IMR-90 (cell line): ENCODE results near the gene ZNF556. TPM values are rescaled to one million over a fixed set of nuclear protein-coding genes. Genes with fewer than 3 reads are reported as not detected.

Experiments
- ATAC-seq: fragments of 200-7000 bp; cut with Tn5 transposase; 2 replicates; pipeline ENCODE4 v1.9.1; 2020; ENCODE audit warnings: low read depth, mild to moderate bottlenecking, moderate library complexity
- BruUV-seq: library from RNA; stranded (reverse); fragments of 400-500 nt; replicated peaks from 2 replicates; lab custom pipeline; 2021; lab: Mats Ljungman, UMichigan
- CTCF ChIA-PET: fragments of 300-600 bp; formaldehyde crosslinking; extraction: SDS; loops from one replicate; lab custom pipeline; 2021; ENCODE audit warnings: antibody characterized with exemption; lab: Yijun Ruan, JAX
- POLR2A ChIA-PET: fragments of 300-600 bp; sonication (Branson Sonifier 250); formaldehyde crosslinking; loops from one replicate; lab custom pipeline; 2022; ENCODE audit warnings: antibody characterized with exemption; ENCODE audit not compliant: unreplicated experiment; lab: Charles Lee
- DNase-seq: peaks from one replicate; pipeline ENCODE4 v3.0.0; 2013
- H2AFZ ChIP-seq: replicated peaks from 2 replicates; pipeline ENCODE3; 2013; ENCODE audit warnings: low read length, mild to moderate bottlenecking; ENCODE audit not compliant: poor library complexity
- H2AK5ac ChIP-seq: 2 replicates; pipeline ENCODE4 v1.6.1; 2013; ENCODE audit warnings: low read depth, low read length, inconsistent platforms
- H2AK9ac ChIP-seq: replicated peaks from 2 replicates; pipeline ENCODE3; 2013; ENCODE audit warnings: mild to moderate bottlenecking, low read depth, low read length, moderate library complexity; ENCODE audit not compliant: poor library complexity
- H2BK120ac ChIP-seq: 2 replicates; pipeline ENCODE4 v1.6.1; 2013; ENCODE audit warnings: low read depth, low read length, inconsistent platforms
- H2BK15ac ChIP-seq: 3 replicates; pipeline ENCODE4 v1.6.1; 2013; ENCODE audit warnings: low read depth, low read length, inconsistent platforms
- H2BK20ac ChIP-seq: 2 replicates; pipeline ENCODE4 v1.6.1; 2013; ENCODE audit warnings: low read depth, mild to moderate bottlenecking, inconsistent platforms, low read length, moderate library complexity
- H2BK5ac ChIP-seq: 2 replicates; pipeline ENCODE4 v1.6.1; 2013; ENCODE audit warnings: mild to moderate bottlenecking, low read depth, low read length, inconsistent platforms; ENCODE audit not compliant: poor library complexity, severe bottlenecking
- H3K14ac ChIP-seq: replicated peaks from 2 replicates; pipeline ENCODE4 v1.6.1; 2013; ENCODE audit warnings: low read depth, low read length, inconsistent platforms
- H3K18ac ChIP-seq: 2 replicates; pipeline ENCODE4 v1.6.1; 2013; ENCODE audit warnings: low read depth, low read length, control low read depth
- H3K23ac ChIP-seq: 2 replicates; pipeline ENCODE4 v1.6.1; 2013; ENCODE audit warnings: low read depth, low read length, inconsistent platforms
- H3K27ac ChIP-seq: 2 replicates; pipeline ENCODE4 v1.5.1; 2013; ENCODE audit warnings: mild to moderate bottlenecking, control low read depth, low read length; ENCODE audit not compliant: insufficient read depth
- H3K27me3 ChIP-seq: 2 replicates; pipeline ENCODE4 v1.6.1; 2013; ENCODE audit warnings: low read length; ENCODE audit not compliant: control insufficient read depth, insufficient read depth
- H3K36me3 ChIP-seq: 2 replicates; pipeline ENCODE4 v1.6.1; 2013; ENCODE audit warnings: low read length, mixed read lengths; ENCODE audit not compliant: control insufficient read depth, insufficient read depth
- H3K4ac ChIP-seq: 2 replicates; pipeline ENCODE4 v1.6.1; 2013; ENCODE audit warnings: low read depth, low read length, inconsistent platforms
- H3K4me1 ChIP-seq: 2 replicates; pipeline ENCODE4 v1.6.1; 2013; ENCODE audit warnings: low read length, mixed read lengths; ENCODE audit not compliant: control insufficient read depth, insufficient read depth
- H3K4me2 ChIP-seq: 2 replicates; pipeline ENCODE4 v1.6.1; 2013; ENCODE audit warnings: low read depth, mild to moderate bottlenecking, control low read depth, low read length, moderate library complexity
- H3K4me3 ChIP-seq: 2 replicates; pipeline ENCODE4 v1.5.1; 2013; ENCODE audit warnings: low read depth, mild to moderate bottlenecking, control low read depth, low read length, moderate library complexity; ENCODE audit not compliant: insufficient read depth
- H3K56ac ChIP-seq: 2 replicates; pipeline ENCODE4 v1.6.1; 2013; ENCODE audit warnings: low read length, inconsistent platforms; ENCODE audit not compliant: insufficient read depth; ENCODE audit errors: extremely low read depth
- H3K79me1 ChIP-seq, 2 experiments: 2 replicates each; pipeline ENCODE4 v1.6.1; 2013; ENCODE audit warnings: low read length in 2 of 2, inconsistent platforms in 1 of 2, low read depth in 1 of 2
- H3K9ac ChIP-seq: 2 replicates; pipeline ENCODE4 v1.6.1; 2013; ENCODE audit warnings: low read depth, low read length, control low read depth
- H3K9me1 ChIP-seq: 2 replicates; pipeline ENCODE4 v1.6.1; 2013; ENCODE audit warnings: low read length, inconsistent platforms; ENCODE audit not compliant: insufficient read depth
- H3K9me3 ChIP-seq: 2 replicates; pipeline ENCODE4 v1.6.1; 2013; ENCODE audit warnings: low read length; ENCODE audit not compliant: control insufficient read depth, insufficient read depth
- H4K20me1 ChIP-seq: 2 replicates; pipeline ENCODE4 v1.6.1; 2013; ENCODE audit warnings: low read length, inconsistent platforms; ENCODE audit not compliant: insufficient read depth
- H4K5ac ChIP-seq: 2 replicates; pipeline ENCODE4 v1.6.1; 2013; ENCODE audit warnings: mild to moderate bottlenecking, low read depth, low read length, control low read depth
- H4K8ac ChIP-seq, 2 experiments: 2 replicates each; pipeline ENCODE4 v1.6.1; 2013; ENCODE audit warnings: low read depth in 2 of 2, low read length in 2 of 2, control low read depth in 1 of 2, inconsistent platforms in 1 of 2
- H4K91ac ChIP-seq: 2 replicates; pipeline ENCODE4 v1.6.1; 2013; ENCODE audit warnings: low read depth, low read length, inconsistent platforms; ENCODE audit not compliant: insufficient read depth
- CHD1 ChIP-seq: IDR thresholded peaks from 2 replicates; pipeline ENCODE4 v1.6.1; 2012; ENCODE audit warnings: low read depth, low read length, improper control_type of control experiment
- MAFK ChIP-seq: IDR thresholded peaks from 2 replicates; pipeline ENCODE4 v1.6.1; 2012; ENCODE audit warnings: low read depth, low read length, improper control_type of control experiment
- WGBS, 2 experiments: methylation state at CpG; one replicate each; pipeline versions ENCODE4 v1.1.5 to v1.1.7; 2013; ENCODE audit warnings: missing lambda C conversion rate in 2 of 2; ENCODE audit not compliant: insufficient read length in 1 of 2; ENCODE audit errors: extremely low coverage in 2 of 2; 5-methylcytosine and 5-hydroxymethylcytosine counted together
- dilution Hi-C: fragments of 300-500 bp; cut with HindIII; formaldehyde crosslinking; loops from one replicate; pipeline ENCODE4 v1.14.3; 2018; ENCODE audit warnings: low sequenced_read_pairs; ENCODE audit not compliant: unreplicated experiment
- in situ Hi-C: fragments of 300-500 bp; cut with MboI; formaldehyde crosslinking; loops from 3 replicates; pipeline ENCODE4 v1.14.3; 2019; ENCODE audit warnings: low sequenced_read_pairs, inconsistent platforms, mixed read lengths
- intact Hi-C: fragments of 100-400 bp; cut with micrococcal nuclease; formaldehyde crosslinking; loops from 2 replicates; pipeline ENCODE4 v1.10.0; 2022
- polyA plus RNA-seq, 3 experiments: library from polyadenylated mRNA; depleted of rRNA; stranded (reverse); fragments of >200 nt; gene quantifications; 2 replicates each; pipeline ENCODE4 v1.2.3, GENCODE V29; 2012; ENCODE audit warnings: low replicate concordance in 1 of 3
- total RNA-seq: library from RNA; depleted of rRNA; stranded (reverse); fragments of >200 nt; gene quantifications from 2 replicates; pipeline ENCODE4 v1.2.3, GENCODE V29; 2012

Gene ZNF556
- total and polyA plus RNA-seq, 2 of the 4 experiments (the other 2 are of a cell fraction): not detected

DNA sequence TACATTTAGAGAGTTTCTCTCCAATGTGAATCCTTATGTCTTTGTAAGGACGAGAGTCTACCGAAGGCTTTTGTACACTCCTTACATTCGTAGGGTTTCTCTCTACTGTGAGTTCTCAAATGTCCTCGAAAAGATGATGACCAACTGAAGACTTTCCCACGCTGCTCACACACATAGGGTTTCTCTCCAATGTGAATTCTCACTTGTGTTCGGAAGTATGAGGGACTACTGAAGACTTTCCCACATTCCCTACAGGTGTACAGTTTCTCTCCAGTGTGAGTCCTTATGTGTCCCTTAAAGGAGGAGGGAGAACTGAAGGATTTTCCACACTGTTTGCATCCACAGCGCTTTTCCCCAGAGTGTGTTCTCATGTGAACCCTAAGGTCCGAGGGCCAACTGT is 29.6 kb downstream of the ZNF556 start:
- no peak overlapping the region for H3K56ac ChIP-seq
- no peaks in the 10 kb centered on the region; the same call in 1 of the 2 replicates for H3K4me1 ChIP-seq
- 0 out of 2 replicates have a peak, but pooled peaks cover 2% of the 10 kb centered on the region for H3K27me3 ChIP-seq
- no peaks in the 10 kb centered on the region for H3K36me3 ChIP-seq
- H2BK120ac ChIP-seq: no peak overlapping the region
- H3K18ac ChIP-seq: no peak overlapping the region
- POLR2A ChIA-PET: no interaction called here
- H2AK5ac ChIP-seq: no peak overlapping the region
- no peak overlapping the region for H3K27ac ChIP-seq
- H3K4me2 ChIP-seq: no peak overlapping the region
- no peak overlapping the region for H3K14ac ChIP-seq
- CTCF ChIA-PET: no interaction called here
- dilution Hi-C loops: no loop called here
- H3K23ac ChIP-seq: no peak overlapping the region
- no peak overlapping the region for H2BK15ac ChIP-seq
- intact Hi-C loops: no loop called here
- DNase-seq (no peak), ATAC-seq (no peak)
- BruUV-seq: no TSS peak
- no peak overlapping the region for H2AFZ ChIP-seq
- no peak overlapping the region for H3K4ac ChIP-seq
- H3K9me3 ChIP-seq: peaks cover 5% of the 10 kb centered on the region
- H4K91ac ChIP-seq: no peak overlapping the region
- H2BK20ac ChIP-seq: no peak overlapping the region
- no peak for TF ChIP-seq CHD1
- TF ChIP-seq MAFK: no peak
- no peak overlapping the region for H3K4me3 ChIP-seq
- H2AK9ac ChIP-seq: no peak overlapping the region
- H4K5ac ChIP-seq: no peak overlapping the region
- H2BK5ac ChIP-seq: no peak overlapping the region
- 82% methylated on average over 3 of the region's 8 CpGs; no CpG with 5 or more reads in 1 of the 2 experiments for WGBS, 2 experiments
- H3K79me1 ChIP-seq: peaks cover under 1% of the 10 kb centered on the region in 2 experiments; a peak in 2 of 4 replicates
- H4K8ac ChIP-seq: no peak overlapping the region
- H3K9ac ChIP-seq: no peak overlapping the region
- no peaks in the 10 kb centered on the region for H4K20me1 ChIP-seq
- in situ Hi-C loops: no loop called here
- no peaks in the 10 kb centered on the region for H3K9me1 ChIP-seq
